Testis (tissue), 3 donors: ENCODE measurements around the gene STRN. TPM values are rescaled to one million over a fixed set of nuclear protein-coding genes. Genes with fewer than 3 reads are reported as not detected.
A peak's percentile ranks its signal among the peaks of the same experiment; 100 is the strongest.

ENCODE experiments used
- DNase-seq: peaks from one replicate; pipeline ENCODE4 v3.0.0-alpha.2; 2019
- H3K27ac ChIP-seq, 2 donors: fragments of 200-600 bp; sonication (generic); one replicate each; pipeline ENCODE4 v1.5.1; 2019
- H3K27me3 ChIP-seq: fragments of 200-600 bp; sonication (generic); one replicate; pipeline ENCODE4 v1.5.1; 2019
- H3K36me3 ChIP-seq: fragments of 200-600 bp; sonication (generic); one replicate; pipeline ENCODE4 v1.5.1; 2017; ENCODE audit warnings: low read depth; ENCODE audit errors: missing control alignments
- H3K4me1 ChIP-seq: fragments of 200-600 bp; sonication (generic); one replicate; pipeline ENCODE4 v1.5.1; 2019
- H3K4me3 ChIP-seq, 2 donors: fragments of 200-600 bp; sonication (generic); one replicate each; pipeline ENCODE4 v1.5.1; 2017 to 2019
- H3K9me3 ChIP-seq: fragments of 200-600 bp; sonication (generic); one replicate; pipeline ENCODE4 v1.5.1; 2017
- CTCF ChIP-seq, 3 experiments: fragments of 450-650 bp in 2 of 3; fragments of 200-600 bp in 1 of 3; sonication (generic) in 1 of 3; IDR thresholded peaks; one replicate each; pipeline ENCODE4 v1.5.1; 2016 to 2019; ENCODE audit warnings: antibody characterized with exemption in 3 of 3, mild to moderate bottlenecking in 2 of 3, moderate library complexity in 1 of 3
- POLR2A ChIP-seq: fragments of 450-650 bp; IDR thresholded peaks from one replicate; pipeline ENCODE4 v1.6.1; 2017; ENCODE audit warnings: antibody characterized with exemption, mild to moderate bottlenecking, moderate library complexity
- WGBS, 2 donors: methylation state at CpG; one replicate each; pipeline ENCODE4 v1.1.5; 2018; 5-methylcytosine and 5-hydroxymethylcytosine counted together
- intact Hi-C: fragments of 100-400 bp; cut with DNase I; formaldehyde crosslinking; loops from one replicate; pipeline ENCODE4 v1.15.1; 2023; ENCODE audit warnings: low total_unique reads
- polyA plus RNA-seq: library from polyadenylated mRNA; stranded (reverse); fragments of 350-450 nt; fragmentation: Illumina TruSeq; extraction: RNeasy Lipid Tissue Mini Kit (QIAGEN cat#74804); gene quantifications from one replicate; pipeline ENCODE4 v1.2.3, GENCODE V29; 2014; ENCODE audit warnings: low read depth, low replicate concordance; ENCODE audit not compliant: insufficient read depth
- total RNA-seq, 2 donors: library from RNA; depleted of rRNA; stranded (reverse); fragments of >200 nt; gene quantifications; one replicate each; pipeline ENCODE4 v1.2.3, GENCODE V29; 2016

Gene STRN
- total and polyA plus RNA-seq, 3 donors from 2014 or later: 13.9 to 37.1 (median 34.8) TPM

DNA sequence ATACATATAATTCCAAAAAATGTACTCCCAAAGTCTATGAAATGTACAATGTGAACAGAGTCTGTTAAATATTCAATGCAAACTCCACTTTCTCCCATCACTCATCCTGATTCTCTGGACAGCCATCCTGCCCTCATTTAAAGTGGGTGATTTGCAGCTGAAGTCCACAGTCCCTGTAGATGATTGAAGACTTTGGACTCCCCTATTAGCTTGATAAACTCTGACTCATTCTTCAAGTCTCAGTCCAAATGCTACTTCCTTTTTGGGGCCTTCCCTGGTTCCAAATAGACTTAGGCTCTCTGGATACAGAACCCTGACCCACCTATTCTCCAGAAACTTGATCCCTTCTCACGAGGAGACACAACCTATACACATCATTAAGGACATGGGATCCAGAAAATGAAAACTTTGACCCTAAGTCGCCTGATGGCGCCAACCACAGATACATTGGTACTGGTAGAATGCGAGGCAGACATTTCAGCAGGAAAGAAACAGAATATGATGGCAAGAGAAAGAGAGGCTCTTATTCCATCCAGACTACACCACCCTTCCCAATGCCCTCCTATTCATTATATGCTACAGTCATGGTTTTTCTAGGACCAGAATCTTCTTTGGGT lies 147.1 kb downstream of the STRN start:
- 87 to 93% methylated on average over 4 of the region's 4 CpGs for WGBS, 2 donors
- H3K27me3 ChIP-seq: no peaks in the 10 kb centered on the region
- no peak for DNase-seq
- intact Hi-C loops: no loop called here
- TF ChIP-seq CTCF (IDR thresholded peaks at IDR 0.05): no peak
- TF ChIP-seq POLR2A: no peak
- H3K36me3 ChIP-seq: no peaks in the 10 kb centered on the region
- no peaks in the 10 kb centered on the region for H3K9me3 ChIP-seq
- no peaks in the 10 kb centered on the region for H3K4me1 ChIP-seq
- H3K4me3 ChIP-seq: no peak overlapping the region
- H3K27ac ChIP-seq: no peak overlapping the region

DNA sequence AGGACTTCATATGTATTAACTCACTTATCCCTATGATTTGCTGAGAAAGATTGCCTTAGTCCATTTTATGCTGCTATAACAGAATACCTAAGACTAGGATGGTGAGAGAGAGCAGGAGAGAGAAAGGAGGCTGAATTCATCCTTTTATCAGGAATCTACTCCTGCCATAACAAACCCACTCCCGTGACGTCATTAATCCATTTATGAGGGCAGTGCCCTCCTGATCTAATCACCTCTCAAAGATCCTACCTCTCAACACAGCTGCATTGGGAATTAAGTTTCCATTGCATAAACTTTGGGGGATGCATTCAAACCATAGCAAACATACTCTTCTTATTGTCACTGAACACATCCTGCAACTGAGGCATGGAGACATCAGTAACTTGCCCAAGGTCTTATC lies 147.8 kb downstream of the STRN start:
- 43 to 82% methylated on average over 2 of the region's 2 CpGs for WGBS, 2 donors
- TF ChIP-seq POLR2A: no peak
- TF ChIP-seq CTCF (IDR thresholded peaks at IDR 0.05): no peak
- no peaks in the 10 kb centered on the region for H3K27me3 ChIP-seq

GRCh38 chr2:36812196-36812595 lies 154.1 kb downstream of the STRN start:
- H3K9me3 ChIP-seq: no peaks in the 10 kb centered on the region
- TF ChIP-seq CTCF (IDR thresholded peaks at IDR 0.05): no peak
- no peak for TF ChIP-seq POLR2A
- H3K27me3 ChIP-seq: no peaks in the 10 kb centered on the region
- H3K4me1 ChIP-seq: no peaks in the 10 kb centered on the region
- peak; percentile 28 for DNase-seq
- 61 to 71% methylated on average over 6 of the region's 6 CpGs for WGBS, 2 donors
- no peak overlapping the region for H3K4me3 ChIP-seq
- H3K36me3 ChIP-seq: no peaks in the 10 kb centered on the region
- intact Hi-C loops: no loop called here
- H3K27ac ChIP-seq: no peak overlapping the region

More for the DNA sequence above, 147.8 kb downstream of the STRN start:
- Histone ChIP-seq H3K27ac (no peak overlapping the region), H3K4me3 (no peak overlapping the region), H3K4me1 (no peaks in the 10 kb centered on the region), H3K36me3 (no peaks in the 10 kb centered on the region), H3K9me3 (no peaks in the 10 kb centered on the region)
- intact Hi-C loops: no loop called here
- no peak for DNase-seq

DNA sequence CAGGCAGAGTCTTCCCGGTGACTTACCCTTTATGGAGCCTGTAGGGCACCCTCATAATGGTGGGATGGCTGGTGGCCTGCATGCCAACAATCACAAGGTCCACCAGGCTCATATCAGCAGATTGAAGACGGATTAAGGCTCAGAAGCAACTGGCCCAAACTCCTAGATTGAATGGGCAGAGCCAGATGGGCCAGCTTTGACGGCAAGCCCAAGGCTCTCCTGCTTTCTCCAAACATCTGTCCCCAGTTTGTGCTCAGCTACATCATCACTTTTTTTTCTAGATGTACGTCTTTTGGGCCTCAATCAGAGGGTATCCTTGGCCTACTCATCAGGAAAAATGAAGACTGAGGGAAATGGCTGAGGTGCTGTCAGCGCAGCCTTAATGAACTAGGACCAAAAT lies 155.3 kb downstream of the STRN start:
- H3K27me3 ChIP-seq: no peaks in the 10 kb centered on the region
- H3K4me3 ChIP-seq: no peak overlapping the region
- no peaks in the 10 kb centered on the region for H3K4me1 ChIP-seq
- TF ChIP-seq CTCF (IDR thresholded peaks at IDR 0.05): no peak
- TF ChIP-seq POLR2A: no peak
- intact Hi-C loops: no loop called here
- DNase-seq: no peak
- H3K36me3 ChIP-seq: no peaks in the 10 kb centered on the region
- no peaks in the 10 kb centered on the region for H3K9me3 ChIP-seq
- no peak overlapping the region for H3K27ac ChIP-seq
- WGBS, 2 donors: 86 to 87% methylated on average over 5 of the region's 5 CpGs

- Histone ChIP-seq H3K4me1 (no peaks in the 10 kb centered on the region), H3K36me3 (no peaks in the 10 kb centered on the region), H3K27ac (no peak overlapping the region), H3K9me3 (no peaks in the 10 kb centered on the region), H3K4me3 (no peak overlapping the region), H3K27me3 (no peaks in the 10 kb centered on the region)
- intact Hi-C loops: no loop called here
- 81 to 88% methylated on average over 3 of the region's 3 CpGs for WGBS, 2 donors
- no peak for DNase-seq
- TF ChIP-seq CTCF (IDR thresholded peaks at IDR 0.05): no peak
- TF ChIP-seq POLR2A: no peak
Measured at GRCh38 chr2:36809069-36809445, 157.3 kb downstream of the STRN start.
